Stimulated activated CD8-positive, alpha-beta memory T cell treated with anti-CD3 and anti-CD28 coated beads, Interleukin-15, amount 100 ng/mL, for 4 hours (primary cell): ENCODE data around the gene LINC00305.

Experiments used
- DNase-seq, 2 donors: peaks; one replicate each; pipeline ENCODE4 v3.0.0-alpha.2; 2020; ENCODE audit warnings: low read depth in 2 of 2

Gene LINC00305

DNA sequence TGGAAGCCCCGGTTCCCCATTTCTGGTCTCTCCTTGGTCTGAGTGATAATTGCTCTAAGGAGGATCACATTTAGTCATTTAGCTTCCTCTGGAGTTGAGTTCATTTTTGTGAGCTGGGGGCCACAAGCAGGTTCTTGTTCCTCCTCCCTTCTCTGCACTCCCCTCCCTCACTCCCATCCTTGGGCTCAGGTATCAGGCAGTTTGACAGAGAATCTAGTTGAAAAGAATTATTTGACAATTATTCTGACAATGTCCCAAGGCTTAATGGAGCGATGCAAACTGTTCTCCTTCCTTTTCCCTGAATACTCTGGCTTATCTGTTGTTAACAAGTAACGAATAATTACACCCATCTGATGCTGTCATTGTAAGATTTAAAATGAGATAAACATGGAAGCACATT, 117.5 kb downstream of the LINC00305 start:
- no peak for DNase-seq
